GM18907 (cell line): ENCODE measurements around the gene RPRD2.
A peak's percentile ranks its signal among the peaks of the same experiment; 100 is the strongest.

Experiments
- ATAC-seq: cut with Tn5 transposase; IDR thresholded peaks from one replicate; pipeline ENCODE4 v1.9.1; 2021; ENCODE audit warnings: mild to moderate bottlenecking, moderate library complexity; ENCODE audit not compliant: unreplicated experiment

Gene RPRD2

GRCh38 chr1:150466964-150467363, 103.0 kb downstream of the RPRD2 start:
- ATAC-seq: no peak

- ATAC-seq: no peak
Observed at GRCh38 chr1:150469291-150469690, 105.3 kb downstream of the RPRD2 start.

- no peak for ATAC-seq
Observed at GRCh38 chr1:150472601-150473200, 108.8 kb downstream of the RPRD2 start.

GRCh38 chr1:150473659-150474058, 109.7 kb downstream of the RPRD2 start:
- ATAC-seq: no peak

- no peak for ATAC-seq
Observed at GRCh38 chr1:150474869-150475268, 110.9 kb downstream of the RPRD2 start.

- ATAC-seq: no peak
Observed at GRCh38 chr1:150476754-150477153, 112.8 kb downstream of the RPRD2 start.

GRCh38 chr1:150477320-150477719, 113.4 kb downstream of the RPRD2 start:
- ATAC-seq: no peak

GRCh38 chr1:150477733-150478132, 113.8 kb downstream of the RPRD2 start:
- no peak for ATAC-seq

GRCh38 chr1:150479370-150479769, 115.4 kb downstream of the RPRD2 start:
- no peak for ATAC-seq

- no peak for ATAC-seq
Observed at GRCh38 chr1:150479927-150480352, 116.0 kb downstream of the RPRD2 start.

GRCh38 chr1:150484431-150484830, 120.5 kb downstream of the RPRD2 start:
- no peak for ATAC-seq

- no peak for ATAC-seq
Observed at GRCh38 chr1:150484861-150485260, 120.9 kb downstream of the RPRD2 start.

- ATAC-seq: peak; percentile 96
Observed at GRCh38 chr1:150486966-150487762, 123.2 kb downstream of the RPRD2 start, which contains the start of gene TARS2. TARS2 (plus strand) TSS chr1:150487419; CDS start chr1:150487451, 32 bp downstream.

GRCh38 chr1:150487763-150488115, 123.8 kb downstream of the RPRD2 start:
- ATAC-seq: no peak

- no peak for ATAC-seq
Observed at GRCh38 chr1:150493175-150493574, 129.2 kb downstream of the RPRD2 start.

- no peak for ATAC-seq
Observed at GRCh38 chr1:150498342-150498741, 134.4 kb downstream of the RPRD2 start.

- no peak for ATAC-seq
Observed at GRCh38 chr1:150505431-150505830, 141.5 kb downstream of the RPRD2 start.

- ATAC-seq: no peak
Observed at GRCh38 chr1:150507912-150508864, 144.2 kb downstream of the RPRD2 start, which contains the start of gene ECM1. ECM1 (plus strand) TSS chr1:150508109; CDS start chr1:150508210, 101 bp downstream.

- ATAC-seq: no peak
Observed at GRCh38 chr1:150508982-150509381, 145.0 kb downstream of the RPRD2 start.

GRCh38 chr1:150511551-150511950, 147.6 kb downstream of the RPRD2 start:
- ATAC-seq: no peak

GRCh38 chr1:150511985-150512660, 148.2 kb downstream of the RPRD2 start:
- ATAC-seq: no peak
